PC-3 (cell line): ENCODE results near the gene TELO2. TPM values are rescaled to one million over a fixed set of nuclear protein-coding genes. Genes with fewer than 3 reads are reported as not detected.

Experiments used
- ATAC-seq: fragments of 200-7000 bp; cut with Tn5 transposase; 2 replicates; pipeline ENCODE4 v1.9.1; 2020; ENCODE audit warnings: mild to moderate bottlenecking, moderate library complexity
- BruUV-seq: library from RNA; stranded (reverse); fragments of 400-500 nt; replicated peaks from 2 replicates; lab custom pipeline; 2021; lab: Mats Ljungman, UMichigan
- CTCF ChIA-PET: fragments of 300-600 bp; sonication (Branson Sonifier 250); formaldehyde crosslinking; loops from one replicate; lab custom pipeline; 2022; ENCODE audit warnings: antibody characterized with exemption; lab: Charles Lee
- POLR2A ChIA-PET: fragments of 300-600 bp; sonication (Branson Sonifier 250); formaldehyde crosslinking; loops from one replicate; lab custom pipeline; 2022; ENCODE audit warnings: antibody characterized with exemption; ENCODE audit not compliant: unreplicated experiment; lab: Charles Lee
- DNase-seq: peaks from one replicate; pipeline ENCODE4 v3.0.0-alpha.2; 2015
- H2AFZ ChIP-seq: fragments of 300-600 bp; sonication (generic); 2 replicates; pipeline ENCODE4 v1.6.0; 2016; ENCODE audit warnings: antibody characterized with exemption, low read length
- H3F3A ChIP-seq: fragments of 300-600 bp; sonication (generic); one replicate; pipeline ENCODE4 v1.6.0; 2017; ENCODE audit warnings: antibody characterized with exemption, low read length, control low read depth, mild to moderate bottlenecking; ENCODE audit not compliant: unreplicated experiment
- H3K27ac ChIP-seq: fragments of 300-600 bp; sonication (generic); 2 replicates; pipeline ENCODE4 v1.5.1; 2016; ENCODE audit warnings: mild to moderate bottlenecking, low read length
- H3K27me3 ChIP-seq: fragments of 300-600 bp; sonication (generic); 2 replicates; pipeline ENCODE4 v1.6.1; 2016; ENCODE audit warnings: low read length, mixed read lengths
- H3K36me3 ChIP-seq: fragments of 300-600 bp; sonication (generic); 2 replicates; pipeline ENCODE4 v1.6.1; 2016; ENCODE audit warnings: low read depth, mixed run types, low read length, mixed read lengths
- H3K4me1 ChIP-seq: fragments of 300-600 bp; sonication (generic); 2 replicates; pipeline ENCODE4 v1.5.1; 2016; ENCODE audit warnings: low read length; ENCODE audit not compliant: insufficient read depth
- H3K4me2 ChIP-seq: fragments of 300-600 bp; sonication (generic); 2 replicates; pipeline ENCODE4 v1.6.0; 2016; ENCODE audit warnings: low read length
- H3K4me3 ChIP-seq: fragments of 300-600 bp; sonication (generic); 2 replicates; pipeline ENCODE4 v1.5.1; 2016; ENCODE audit warnings: mild to moderate bottlenecking, low read length, mixed read lengths
- H3K79me2 ChIP-seq: fragments of 300-600 bp; sonication (generic); 2 replicates; pipeline ENCODE4 v1.6.1; 2017; ENCODE audit warnings: low read length, mixed read lengths
- H3K9ac ChIP-seq: fragments of 300-600 bp; sonication (generic); 2 replicates; pipeline ENCODE4 v1.6.0; 2016; ENCODE audit warnings: mild to moderate bottlenecking, low read length
- H3K9me2 ChIP-seq: fragments of 300-600 bp; sonication (generic); replicated peaks from 2 replicates; pipeline ENCODE4 v1.6.1; 2016; ENCODE audit warnings: mixed run types, low read length, mixed read lengths
- H3K9me3 ChIP-seq: fragments of 300-600 bp; sonication (generic); 2 replicates; pipeline ENCODE4 v1.6.1; 2016; ENCODE audit warnings: low read length, mixed read lengths
- H4K20me1 ChIP-seq: fragments of 300-600 bp; sonication (generic); 2 replicates; pipeline ENCODE4 v1.6.1; 2016; ENCODE audit warnings: low read length, mixed read lengths
- CTCF ChIP-seq: fragments of 300-600 bp; sonication (generic); conservative IDR thresholded peaks from 2 replicates; pipeline ENCODE4 v1.5.1; 2017; ENCODE audit warnings: antibody characterized with exemption, low read depth, mild to moderate bottlenecking, low read length
- EZH2 ChIP-seq: fragments of 300-600 bp; sonication (generic); IDR thresholded peaks from one replicate; pipeline ENCODE4 v1.6.1; 2017; ENCODE audit warnings: antibody characterized with exemption, mild to moderate bottlenecking, low read length; ENCODE audit not compliant: unreplicated experiment
- EZH2phosphoT487 ChIP-seq: fragments of 300-600 bp; sonication (generic); IDR thresholded peaks from 2 replicates; pipeline ENCODE4 v1.6.1; 2018; ENCODE audit warnings: mild to moderate bottlenecking, antibody characterized with exemption, low read length, borderline replicate concordance
- intact Hi-C: fragments of 100-400 bp; cut with micrococcal nuclease; formaldehyde crosslinking; loops from 2 replicates; pipeline ENCODE4 v1.9.0; 2023
- total RNA-seq: library from RNA; depleted of rRNA; stranded (reverse); fragments of >200 nt; gene quantifications from 2 replicates; pipeline ENCODE4 v1.2.3, GENCODE V29; 2014

Gene TELO2
- total RNA-seq, 1 experiment from 2014 or later, result 37.8 TPM

- POLR2A ChIA-PET, result no interaction called here
These were observed 9.2 kb downstream of the TELO2 start for GRCh38 chr16:1502092-1503004.

GRCh38 chr16:1503110-1503955 lies 10.2 kb downstream of the TELO2 start:
- H3K36me3 ChIP-seq, result no peaks in the 10 kb centered on the region
- H2AFZ ChIP-seq, result no peak overlapping the region
- ATAC-seq (no peak), DNase-seq (no peak)
- no peaks in the 10 kb centered on the region for H3K9me2 ChIP-seq
- H3K4me2 ChIP-seq, result no peak overlapping the region
- ChIA-PET POLR2A (no interaction called here), CTCF (no interaction called here)
- TF ChIP-seq CTCF (no peak), EZH2phosphoT487 (no peak), EZH2 (no peak)
- H4K20me1 ChIP-seq, result no peaks in the 10 kb centered on the region
- no peaks in the 10 kb centered on the region for H3F3A ChIP-seq
- no peaks in the 10 kb centered on the region for H3K27me3 ChIP-seq
- H3K9me3 ChIP-seq, result no peaks in the 10 kb centered on the region
- no peak overlapping the region for H3K4me3 ChIP-seq
- H3K79me2 ChIP-seq, result no peaks in the 10 kb centered on the region
- H3K9ac ChIP-seq, result no peak overlapping the region
- intact Hi-C loops, result no loop called here
- H3K27ac ChIP-seq, result no peak overlapping the region
- no peaks in the 10 kb centered on the region for H3K4me1 ChIP-seq
- no TSS peak for BruUV-seq

More at GRCh38 chr16:1502092-1503004, 9.2 kb downstream of the TELO2 start:
- H3K79me2 ChIP-seq, result 0 out of 2 replicates have a peak, but pooled peaks cover under 1% of the 10 kb centered on the region
- no peaks in the 10 kb centered on the region for H3K9me3 ChIP-seq
- H3F3A ChIP-seq, result no peaks in the 10 kb centered on the region
- H3K27ac ChIP-seq, result no peak overlapping the region
- no peaks in the 10 kb centered on the region for H3K27me3 ChIP-seq
- no peak for ATAC-seq
- no peak overlapping the region for H3K9ac ChIP-seq
- TF ChIP-seq EZH2, result no peak
- no peak for TF ChIP-seq CTCF
- no peak for TF ChIP-seq EZH2phosphoT487
- no peak overlapping the region for H2AFZ ChIP-seq
- BruUV-seq, result no TSS peak
- CTCF ChIA-PET, result no interaction called here
- no peaks in the 10 kb centered on the region for H3K36me3 ChIP-seq
- H3K4me2 ChIP-seq, result no peak overlapping the region
- no peaks in the 10 kb centered on the region for H4K20me1 ChIP-seq
- DNase-seq, result no peak
- intact Hi-C loops, result no loop called here
- no peaks in the 10 kb centered on the region for H3K9me2 ChIP-seq
- H3K4me3 ChIP-seq, result no peak overlapping the region
- no peaks in the 10 kb centered on the region for H3K4me1 ChIP-seq
